HCT116 (cell line): Measurements from ENCODE around the gene CORO6.

Experiments used
- CEBPB ChIP-seq: IDR thresholded peaks from 2 replicates; pipeline ENCODE4 v1.6.1; 2012; ENCODE audit warnings: low read depth
- CTCF ChIP-seq, 3 experiments: fragments of 200-600 bp in 1 of 3; sonication (generic) in 1 of 3; IDR thresholded peaks in 2 of 3; conservative IDR thresholded peaks in 1 of 3; 2 replicates each; pipeline ENCODE4 v1.5.1; 2012 to 2017; ENCODE audit warnings: low read depth in 2 of 3, low read length in 2 of 3, antibody characterized with exemption in 1 of 3, borderline replicate concordance in 1 of 3, control low read depth in 1 of 3, mild to moderate bottlenecking in 1 of 3, mixed read lengths in 1 of 3, mixed run types in 1 of 3, moderate library complexity in 1 of 3; ENCODE audit not compliant: insufficient read depth in 1 of 3
- EZH2 ChIP-seq: fragments of 200-600 bp; sonication (generic); IDR thresholded peaks from 2 replicates; pipeline ENCODE4 v1.6.1; 2017; ENCODE audit warnings: antibody characterized with exemption, mixed run types
- JUND ChIP-seq: IDR thresholded peaks from 2 replicates; pipeline ENCODE4 v1.6.1; 2012
- POLR2A ChIP-seq: IDR thresholded peaks from 2 replicates; pipeline ENCODE4 v1.7.0; 2011; ENCODE audit warnings: borderline replicate concordance; ENCODE audit not compliant: insufficient read depth, insufficient read length; ENCODE audit errors: extremely low read depth
- POLR2AphosphoS5 ChIP-seq: IDR thresholded peaks from 2 replicates; pipeline ENCODE4 v1.6.1; 2011; ENCODE audit warnings: mild to moderate bottlenecking, low read depth, low read length, moderate library complexity
- TCF7L2 ChIP-seq: IDR thresholded peaks from 2 replicates; pipeline ENCODE4 v1.7.0; 2011; ENCODE audit warnings: borderline replicate concordance, inconsistent platforms; ENCODE audit not compliant: insufficient read depth, insufficient read length; ENCODE audit errors: extremely low read depth
- TF ChIP-seq, protein P1 (sequence below): IDR thresholded peaks from 2 replicates; pipeline ENCODE4 v1.6.1; 2011; ENCODE audit warnings: mild to moderate bottlenecking, low read length, moderate library complexity; ENCODE audit not compliant: insufficient replicate concordance; ENCODE audit errors: extremely low read depth

DNA sequence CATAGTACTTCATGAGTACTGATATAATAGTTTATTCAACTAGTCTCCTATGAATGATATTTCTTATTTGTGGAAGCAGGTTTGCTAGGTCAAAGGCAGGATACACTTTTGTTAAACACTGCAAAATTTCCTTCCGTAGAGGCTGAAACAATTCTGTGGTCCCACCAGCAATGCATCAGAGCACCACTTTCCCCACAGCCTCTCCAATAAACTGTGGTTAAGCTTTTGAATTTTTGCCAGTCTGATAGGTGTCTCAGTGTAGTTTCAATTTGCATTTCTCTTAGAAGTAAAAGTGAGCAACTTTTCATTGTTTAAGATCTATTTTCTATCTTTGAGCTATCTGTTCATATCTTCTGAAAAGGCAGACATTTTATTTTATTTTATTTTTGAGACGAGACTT, 36.4 kb upstream of the CORO6 start:
- TF ChIP-seq CTCF (IDR thresholded peaks at IDR 0.05 in 2 of 3, conservative IDR thresholded peaks at IDR 0.05 in 1 of 3; ENCODE audit: borderline replicate concordance in 1 of 3, insufficient read depth in 1 of 3, low read depth in 2 of 3, low read length in 2 of 3) (no peak), POLR2A (no peak), TCF7L2 (no peak), CEBPB (no peak), POLR2AphosphoS5 (no peak), EZH2 (no peak), JUND (no peak)
- TF ChIP-seq, protein P1, sequence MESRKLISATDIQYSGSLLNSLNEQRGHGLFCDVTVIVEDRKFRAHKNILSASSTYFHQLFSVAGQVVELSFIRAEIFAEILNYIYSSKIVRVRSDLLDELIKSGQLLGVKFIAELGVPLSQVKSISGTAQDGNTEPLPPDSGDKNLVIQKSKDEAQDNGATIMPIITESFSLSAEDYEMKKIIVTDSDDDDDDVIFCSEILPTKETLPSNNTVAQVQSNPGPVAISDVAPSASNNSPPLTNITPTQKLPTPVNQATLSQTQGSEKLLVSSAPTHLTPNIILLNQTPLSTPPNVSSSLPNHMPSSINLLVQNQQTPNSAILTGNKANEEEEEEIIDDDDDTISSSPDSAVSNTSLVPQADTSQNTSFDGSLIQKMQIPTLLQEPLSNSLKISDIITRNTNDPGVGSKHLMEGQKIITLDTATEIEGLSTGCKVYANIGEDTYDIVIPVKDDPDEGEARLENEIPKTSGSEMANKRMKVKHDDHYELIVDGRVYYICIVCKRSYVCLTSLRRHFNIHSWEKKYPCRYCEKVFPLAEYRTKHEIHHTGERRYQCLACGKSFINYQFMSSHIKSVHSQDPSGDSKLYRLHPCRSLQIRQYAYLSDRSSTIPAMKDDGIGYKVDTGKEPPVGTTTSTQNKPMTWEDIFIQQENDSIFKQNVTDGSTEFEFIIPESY, result no peak
